ENCODE data around the gene PIH1D1. TPM values are rescaled to one million over a fixed set of nuclear protein-coding genes. Genes with fewer than 3 reads are reported as not detected.

Gene PIH1D1
- total and polyA plus RNA-seq, 12 donors, result 26.6 to 131 (median 83.6) TPM

DNA sequence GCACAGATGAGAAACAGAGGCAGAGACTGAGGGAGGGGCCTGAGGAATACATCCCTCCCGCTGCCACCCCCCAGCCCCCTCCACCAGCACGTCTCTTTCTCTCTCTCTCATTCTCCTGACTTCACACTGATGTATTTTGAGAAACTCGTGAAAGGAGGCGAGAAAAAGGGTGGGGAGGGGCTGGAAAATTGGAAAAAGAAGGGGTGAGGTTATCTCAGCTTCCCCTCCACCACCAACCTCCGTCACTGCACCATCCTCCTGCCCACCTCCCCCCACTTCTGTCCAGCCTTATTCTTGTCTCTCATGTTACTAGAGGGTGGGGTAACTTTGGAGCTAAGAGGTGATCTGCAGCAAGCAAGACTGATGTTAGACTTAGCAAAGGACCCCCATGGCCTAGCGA, 11.8 kb downstream of the PIH1D1 start:
- H3K4me1 ChIP-seq (replicated peaks in 1 of 2), result no peaks in the 10 kb centered on the region
- H3K9me3 ChIP-seq (replicated peaks in 1 of 3), result no peaks in the 10 kb centered on the region
- H3K36me3 ChIP-seq (replicated peaks in 1 of 2), result no peaks in the 10 kb centered on the region
- intact Hi-C loops (cut with DNase I), result loop anchor here in 1 of 2 donors (2.0 to 5.0 kb wide), 2 partner anchors 45 to 213 kb away; no protein-coding TSS in a partner anchor
- no peak for TF ChIP-seq CTCF (IDR thresholded peaks at IDR 0.05)
- WGBS, 4 donors, result 44 to 58% (median 49%) methylated on average over 5 to 6 of the region's 6 CpGs
- no peak overlapping the region for H3K27ac ChIP-seq
- H3K27me3 ChIP-seq, result peaks cover 32% of the 10 kb centered on the region
- no peak for DNase-seq
- no peak overlapping the region for H3K4me3 ChIP-seq

- Histone ChIP-seq H3K4me3 (no peak overlapping the region), H3K27me3 (peaks cover 43% of the 10 kb centered on the region), H3K9me3 (replicated peaks in 1 of 3) (no peaks in the 10 kb centered on the region), H3K36me3 (replicated peaks in 1 of 2) (no peaks in the 10 kb centered on the region), H3K27ac (no peak overlapping the region), H3K4me1 (replicated peaks in 1 of 2) (no peaks in the 10 kb centered on the region)
- TF ChIP-seq CTCF (IDR thresholded peaks at IDR 0.05) (no peak), POLR2A (IDR thresholded peaks at IDR 0.05) (no peak)
- DNase-seq, result no peak
- intact Hi-C loops (cut with DNase I), result loop anchor here in 1 of 2 donors (2.0 kb wide), 1 partner anchor 43 kb away; no protein-coding TSS in a partner anchor
- 5 to 14% (median 12%) methylated on average over 6 of the region's 6 CpGs for WGBS, 4 donors
Measured at GRCh38 chr19:49438261-49438660, 13.4 kb downstream of the PIH1D1 start.

DNA sequence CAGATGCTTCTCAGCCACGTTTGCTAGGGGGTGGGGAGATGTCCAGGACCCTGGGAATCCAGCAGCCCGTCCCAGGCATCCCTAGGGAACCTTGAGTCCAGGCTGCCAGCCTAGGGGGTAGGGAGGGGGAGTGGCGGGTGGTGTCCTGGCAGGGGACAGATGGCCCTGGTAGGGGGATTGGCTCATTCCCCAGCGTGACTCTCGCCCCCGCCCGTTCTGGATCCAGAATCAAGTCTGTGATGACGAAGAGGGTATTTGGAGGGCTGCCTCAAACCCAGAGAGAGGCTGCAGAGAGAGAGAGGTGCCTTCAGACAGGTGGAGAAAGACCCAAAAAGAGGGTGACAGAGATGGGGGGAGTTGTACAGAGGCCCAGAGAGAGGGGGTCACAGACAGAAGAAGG, 14.4 kb downstream of the PIH1D1 start:
- no peaks in the 10 kb centered on the region for H3K36me3 ChIP-seq (replicated peaks in 1 of 2)
- WGBS, 4 donors, result 8 to 19% (median 10%) methylated on average over 6 to 8 of the region's 8 CpGs
- H3K4me3 ChIP-seq, result no peak overlapping the region
- H3K27me3 ChIP-seq, result peaks cover 53% of the 10 kb centered on the region
- intact Hi-C loops (cut with DNase I), result no loop called here
- no peak overlapping the region for H3K27ac ChIP-seq
- no peaks in the 10 kb centered on the region for H3K4me1 ChIP-seq (replicated peaks in 1 of 2)
- no peak for DNase-seq
- H3K9me3 ChIP-seq (replicated peaks in 1 of 3), result no peaks in the 10 kb centered on the region
- TF ChIP-seq CTCF (IDR thresholded peaks at IDR 0.05), result no peak
- TF ChIP-seq POLR2A (IDR thresholded peaks at IDR 0.05), result no peak

DNA sequence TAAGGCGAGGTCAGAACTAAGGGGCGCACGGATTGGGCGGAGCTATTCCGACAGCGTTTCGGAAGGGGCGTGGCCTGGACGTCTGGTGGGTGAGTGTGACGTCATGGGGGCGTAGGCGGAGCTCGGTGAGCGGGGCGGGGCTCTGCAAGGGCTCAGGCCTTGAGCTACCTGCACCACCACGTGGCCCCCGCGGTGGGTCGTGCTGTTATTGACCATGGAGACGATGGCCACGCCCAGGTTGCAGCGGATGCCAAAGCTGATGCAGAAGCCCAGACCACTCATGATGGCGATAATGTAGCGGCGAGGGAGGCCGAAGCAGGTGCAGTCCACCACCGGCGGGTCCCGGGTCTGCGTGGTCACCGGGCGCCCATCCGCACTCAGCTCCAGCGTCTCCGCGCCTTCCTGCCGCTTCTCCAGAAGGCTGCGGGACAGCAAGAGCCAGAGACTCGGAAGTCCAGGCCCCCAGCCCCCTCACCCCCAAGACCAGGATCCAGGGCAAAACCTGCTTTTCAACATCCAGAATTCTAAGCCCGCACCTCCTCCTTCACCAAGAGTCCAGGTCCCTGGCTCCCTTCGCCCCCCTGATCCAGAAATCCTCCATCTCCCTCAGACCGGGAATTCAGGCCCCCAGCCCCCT, 15.1 kb downstream of the PIH1D1 start:
- Histone ChIP-seq H3K9me3 (replicated peaks in 1 of 3) (no peaks in the 10 kb centered on the region), H3K4me3 (no peak overlapping the region), H3K27ac (no peak overlapping the region), H3K4me1 (replicated peaks in 1 of 2) (no peaks in the 10 kb centered on the region), H3K36me3 (replicated peaks in 1 of 2) (no peaks in the 10 kb centered on the region), H3K27me3 (peaks cover 60% of the 10 kb centered on the region)
- intact Hi-C loops (cut with DNase I), result no loop called here
- WGBS, 4 donors, result 8 to 17% (median 15%) methylated on average over 12 to 42 of the region's 42 CpGs
- TF ChIP-seq CTCF (IDR thresholded peaks at IDR 0.05) (no peak), POLR2A (IDR thresholded peaks at IDR 0.05) (no peak)
- DNase-seq, result no peak
